ENCODE measurements around the gene PDS5B.
"Not testable (repeated sequence)": the region's sequence is repeated elsewhere in the genome, so short reads cannot be mapped to it uniquely, and the experiment has no call there.

DNA sequence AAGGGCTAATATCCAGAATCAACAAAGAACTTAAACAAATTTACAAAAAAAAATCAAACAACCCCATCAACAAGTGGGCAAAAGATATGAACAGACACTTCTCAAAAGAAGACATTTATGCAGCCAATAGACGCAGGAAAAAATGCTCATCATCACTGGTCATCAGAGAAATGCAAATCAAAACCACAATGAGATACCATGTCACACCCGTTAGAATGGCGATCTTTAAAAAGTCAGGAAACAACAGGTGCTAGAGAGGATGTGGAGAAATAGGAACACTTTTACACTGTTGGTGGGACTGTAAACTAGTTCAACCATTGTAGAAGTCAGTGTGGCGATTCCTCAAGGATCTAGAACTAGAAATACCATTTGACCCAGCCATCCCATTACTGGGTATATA is 10.6 kb upstream of the PDS5B start:
- TF ChIP-seq, protein P1, sequence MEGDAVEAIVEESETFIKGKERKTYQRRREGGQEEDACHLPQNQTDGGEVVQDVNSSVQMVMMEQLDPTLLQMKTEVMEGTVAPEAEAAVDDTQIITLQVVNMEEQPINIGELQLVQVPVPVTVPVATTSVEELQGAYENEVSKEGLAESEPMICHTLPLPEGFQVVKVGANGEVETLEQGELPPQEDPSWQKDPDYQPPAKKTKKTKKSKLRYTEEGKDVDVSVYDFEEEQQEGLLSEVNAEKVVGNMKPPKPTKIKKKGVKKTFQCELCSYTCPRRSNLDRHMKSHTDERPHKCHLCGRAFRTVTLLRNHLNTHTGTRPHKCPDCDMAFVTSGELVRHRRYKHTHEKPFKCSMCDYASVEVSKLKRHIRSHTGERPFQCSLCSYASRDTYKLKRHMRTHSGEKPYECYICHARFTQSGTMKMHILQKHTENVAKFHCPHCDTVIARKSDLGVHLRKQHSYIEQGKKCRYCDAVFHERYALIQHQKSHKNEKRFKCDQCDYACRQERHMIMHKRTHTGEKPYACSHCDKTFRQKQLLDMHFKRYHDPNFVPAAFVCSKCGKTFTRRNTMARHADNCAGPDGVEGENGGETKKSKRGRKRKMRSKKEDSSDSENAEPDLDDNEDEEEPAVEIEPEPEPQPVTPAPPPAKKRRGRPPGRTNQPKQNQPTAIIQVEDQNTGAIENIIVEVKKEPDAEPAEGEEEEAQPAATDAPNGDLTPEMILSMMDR (IDR thresholded peaks at IDR 0.05), result not testable (repeated sequence)
- TF ChIP-seq POLR2A (IDR thresholded peaks at IDR 0.05), result not testable (repeated sequence)
